ENCODE measurements around the gene GALNT8. TPM values are rescaled to one million over a fixed set of nuclear protein-coding genes. Genes with fewer than 3 reads are reported as not detected.
A peak's percentile ranks its signal among the peaks of the same experiment; 100 is the strongest.
"Not testable (repeated sequence)": the region's sequence is repeated elsewhere in the genome, so short reads cannot be mapped to it uniquely, and the experiment has no call there.

Gene GALNT8
- polyA plus RNA-seq, 5 donors = 0.78 to 1.8 (median 1.6) TPM

- no peak for DNase-seq
These were observed 24.5 kb downstream of the GALNT8 start for GRCh38 chr12:4744709-4745108.

DNA sequence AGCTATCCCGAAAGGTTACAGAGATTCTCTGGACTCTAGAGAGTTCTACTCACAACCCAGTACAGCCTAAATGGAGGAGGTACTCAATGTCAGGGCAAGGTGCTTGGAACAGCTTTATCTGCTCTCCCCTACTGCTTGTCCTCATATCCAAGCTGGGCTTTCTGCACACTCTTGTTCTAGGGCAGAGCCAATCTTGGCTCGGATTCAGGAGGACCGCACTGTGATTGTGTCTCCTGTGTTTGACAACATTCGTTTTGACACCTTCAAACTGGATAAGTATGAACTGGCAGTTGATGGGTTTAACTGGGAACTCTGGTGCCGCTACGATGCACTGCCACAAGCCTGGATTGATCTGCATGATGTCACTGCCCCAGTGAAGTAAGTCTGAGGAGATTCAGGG lies 25.0 kb downstream of the GALNT8 start:
- no peak for DNase-seq

DNA sequence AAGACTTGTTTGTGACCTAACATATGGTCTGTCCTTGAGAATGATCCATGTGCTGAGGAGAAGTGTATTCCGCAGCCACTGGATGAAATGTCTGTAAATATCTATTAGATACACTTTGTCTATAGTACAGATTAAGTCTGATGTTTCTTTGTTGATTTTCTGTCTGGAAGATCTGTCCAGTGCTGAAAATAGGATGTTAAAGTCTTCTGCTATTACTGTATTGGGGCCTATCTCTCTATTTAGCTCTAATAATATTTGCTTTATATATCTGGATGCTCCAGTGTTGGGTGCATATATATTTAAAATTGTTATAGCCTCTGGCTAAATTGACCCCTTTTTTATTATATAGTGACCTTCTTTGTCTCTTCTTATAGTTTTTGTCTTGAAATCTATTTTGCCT lies 31.5 kb downstream of the GALNT8 start:
- DNase-seq = not testable (repeated sequence)

- no peak for DNase-seq
These were observed 42.6 kb downstream of the GALNT8 start for GRCh38 chr12:4762773-4763172.

DNA sequence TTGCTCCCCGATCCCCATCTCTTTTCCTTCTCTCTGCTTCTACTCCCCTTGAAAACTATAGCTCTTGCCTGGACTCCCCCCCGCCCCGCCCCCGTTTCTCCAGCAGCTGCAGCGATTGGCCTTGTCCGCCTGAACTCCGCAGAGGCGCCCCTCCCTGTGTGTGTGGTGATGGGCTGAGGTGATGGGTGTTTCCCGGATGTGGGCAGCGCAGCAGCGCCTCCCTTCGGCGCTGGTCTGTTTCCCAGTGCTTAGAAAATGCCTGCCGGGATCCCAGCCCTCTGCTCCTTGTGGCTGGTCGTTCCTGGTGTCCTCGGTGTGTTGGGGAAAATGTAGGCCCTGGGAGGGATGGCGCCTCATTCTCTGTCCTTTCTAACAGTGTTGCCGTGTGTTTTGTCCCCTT lies 43.3 kb downstream of the GALNT8 start:
- peak in 1 of 2 donors; percentile 26 for DNase-seq

- no peak for DNase-seq
These were observed 46.2 kb downstream of the GALNT8 start for GRCh38 chr12:4766445-4766844.

DNA sequence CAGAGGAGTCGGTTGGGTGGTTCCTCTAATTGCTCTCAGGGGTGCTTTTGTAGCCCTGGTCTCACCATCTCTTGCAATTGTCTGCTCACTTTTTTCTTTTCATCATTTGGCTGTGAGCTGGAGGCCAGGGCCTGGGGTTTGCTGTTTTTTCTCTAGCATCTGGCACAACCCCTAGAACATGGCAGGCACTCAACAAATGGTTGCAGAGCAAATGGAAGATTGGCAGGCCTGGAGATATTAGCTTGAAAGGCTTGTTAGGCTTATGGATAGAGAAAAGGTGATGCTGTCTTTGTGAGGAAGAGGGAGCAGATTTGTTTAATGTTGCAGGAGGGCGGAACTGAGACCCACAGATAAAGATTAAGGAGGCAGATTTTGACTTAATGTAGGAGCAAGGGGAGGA lies 47.0 kb downstream of the GALNT8 start:
- no peak for DNase-seq

- peak; percentile 45 to 49 for DNase-seq
These were observed 48.1 kb downstream of the GALNT8 start for GRCh38 chr12:4768341-4768740.

GRCh38 chr12:4769073-4769472 lies 48.9 kb downstream of the GALNT8 start:
- no peak for DNase-seq

DNA sequence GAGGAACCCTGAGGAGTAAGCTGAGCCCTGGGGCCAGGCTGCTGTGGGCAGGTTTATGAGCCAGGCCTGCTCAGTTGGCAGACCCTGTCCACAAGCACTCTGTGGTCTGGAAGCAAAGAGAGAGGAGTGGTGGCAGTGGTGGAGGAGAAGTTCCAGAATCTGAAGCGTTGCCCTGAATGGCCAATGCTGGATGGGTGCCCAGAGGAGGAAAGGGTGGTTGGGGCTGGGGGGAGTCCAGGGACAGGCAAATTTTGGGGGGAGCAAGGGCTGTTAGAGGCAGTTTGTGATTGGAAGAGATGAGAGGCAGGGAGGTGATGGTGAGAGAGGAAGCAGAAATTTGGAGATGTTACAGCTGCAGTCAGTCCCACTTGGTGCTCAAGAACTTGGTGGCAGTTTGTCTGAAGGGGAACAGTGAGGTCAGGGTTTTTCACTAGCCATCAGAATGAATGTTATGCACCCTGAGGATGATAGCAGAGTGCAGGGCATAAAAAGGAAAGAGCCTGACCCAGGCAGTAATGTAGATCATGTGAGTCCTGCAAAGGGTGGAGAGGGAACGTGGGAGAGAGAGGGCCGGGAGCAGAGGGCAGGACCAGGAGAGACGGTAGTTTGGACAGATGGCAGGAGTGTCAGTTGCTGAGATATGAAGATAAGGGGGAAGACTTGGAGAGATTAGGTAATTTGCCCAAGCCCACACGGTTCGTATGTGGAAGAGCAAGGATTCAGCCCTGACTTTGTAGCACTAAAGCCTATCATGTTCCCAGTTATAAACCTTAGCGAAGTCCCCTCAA lies 51.2 kb downstream of the GALNT8 start:
- DNase-seq = no peak

DNA sequence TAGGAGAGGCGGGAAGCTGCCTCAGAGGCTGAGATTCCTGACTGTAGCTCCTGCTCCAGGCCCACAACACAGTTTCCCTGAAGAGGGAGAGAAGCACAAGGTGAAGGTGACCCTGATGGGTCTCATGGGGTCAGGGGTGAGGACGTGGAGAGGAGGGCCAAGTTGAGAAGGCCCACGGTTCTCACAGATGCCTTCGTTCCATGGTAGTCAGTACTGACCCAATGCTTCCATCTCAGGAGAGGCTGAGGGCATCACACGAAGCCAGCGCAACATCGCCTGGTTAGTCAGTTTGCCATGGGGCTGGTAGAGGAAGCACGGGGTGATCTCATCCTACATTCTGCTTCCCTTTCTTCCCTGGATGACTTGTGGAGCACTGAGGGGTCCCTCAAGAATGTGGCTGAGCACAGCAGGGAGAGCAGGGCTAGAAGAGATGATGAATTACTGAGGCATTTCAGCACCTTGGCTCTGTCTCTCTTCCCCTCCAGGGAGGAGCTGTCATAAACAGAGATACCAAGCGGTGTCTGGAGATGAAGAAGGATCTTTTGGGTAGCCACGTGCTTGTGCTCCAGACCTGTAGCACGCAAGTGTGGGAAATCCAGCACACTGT lies 51.9 kb downstream of the GALNT8 start:
- no peak for DNase-seq

DNA sequence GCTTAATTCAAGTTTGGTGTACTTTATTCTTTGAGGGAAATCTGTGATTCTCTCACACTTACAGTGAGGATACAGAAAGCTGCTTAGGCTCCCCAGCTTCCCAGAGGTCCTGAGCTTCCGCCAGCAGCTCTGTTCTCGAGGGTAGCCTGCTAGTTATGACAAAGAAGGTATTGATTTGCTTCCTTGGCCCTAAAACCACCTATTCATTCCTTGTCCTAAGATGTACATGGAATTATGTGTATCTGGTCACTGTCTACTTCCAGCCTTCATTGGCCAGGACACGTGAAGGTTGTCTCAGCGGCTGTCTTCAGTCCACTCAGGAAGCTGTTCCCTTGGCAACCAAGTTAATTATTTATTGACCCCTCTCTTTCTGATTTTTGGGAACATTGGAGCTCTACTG lies 55.7 kb downstream of the GALNT8 start:
- DNase-seq = no peak

DNA sequence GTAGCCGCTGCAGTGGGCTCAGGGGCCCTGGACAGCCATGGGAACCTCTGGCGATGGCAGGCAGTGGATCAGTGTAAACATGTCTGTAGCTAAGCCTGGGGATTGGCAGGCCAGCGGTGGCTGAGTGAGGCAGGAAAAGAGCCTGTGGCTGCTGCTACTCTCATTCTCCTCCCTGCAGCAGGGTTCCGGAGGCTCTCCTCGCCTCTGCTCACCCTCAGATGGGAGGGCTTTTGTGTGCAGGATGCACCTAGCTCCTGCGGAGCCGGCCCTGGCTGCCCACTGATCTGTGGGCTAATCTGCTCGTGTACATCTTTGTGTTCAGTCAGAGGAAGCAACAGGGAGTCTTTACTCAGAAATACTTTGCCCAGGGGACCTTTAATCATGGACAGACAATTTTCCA lies 59.5 kb downstream of the GALNT8 start:
- DNase-seq = no peak

GRCh38 chr12:4780641-4781611 lies 60.7 kb downstream of the GALNT8 start:
- no peak for DNase-seq

DNA sequence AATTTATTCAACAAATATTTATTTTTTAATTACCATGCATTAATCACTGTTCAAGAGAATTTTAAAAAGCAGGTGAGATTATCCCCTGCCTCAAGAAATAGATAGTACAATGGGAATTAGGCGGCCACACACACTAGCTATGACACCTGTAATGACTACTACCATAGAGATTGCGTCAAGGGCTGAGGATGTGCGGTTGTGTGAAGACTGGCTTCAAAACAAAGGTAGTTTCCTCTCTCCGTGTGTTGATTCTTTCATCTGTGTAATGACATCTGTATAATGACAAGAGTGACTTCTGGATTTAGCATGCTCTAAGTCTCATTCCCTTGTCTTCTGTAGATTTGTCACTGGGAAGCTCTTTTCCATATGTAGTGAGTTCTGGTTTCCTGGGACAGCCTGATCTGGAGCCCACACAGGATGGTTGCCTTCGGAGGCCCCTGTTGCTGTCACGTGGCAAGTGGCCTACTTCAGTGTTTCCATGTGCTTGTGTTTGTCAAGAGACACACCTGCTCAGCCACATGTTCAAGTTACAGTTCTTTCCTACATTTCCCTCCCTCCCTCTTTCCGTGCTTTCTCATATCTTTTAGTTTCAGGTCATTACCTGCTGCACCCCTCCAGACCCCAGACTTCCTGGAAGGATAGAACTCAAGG lies 64.3 kb downstream of the GALNT8 start:
- DNase-seq = no peak

- no peak for DNase-seq
These were observed 66.6 kb downstream of the GALNT8 start for GRCh38 chr12:4786795-4787194.

DNA sequence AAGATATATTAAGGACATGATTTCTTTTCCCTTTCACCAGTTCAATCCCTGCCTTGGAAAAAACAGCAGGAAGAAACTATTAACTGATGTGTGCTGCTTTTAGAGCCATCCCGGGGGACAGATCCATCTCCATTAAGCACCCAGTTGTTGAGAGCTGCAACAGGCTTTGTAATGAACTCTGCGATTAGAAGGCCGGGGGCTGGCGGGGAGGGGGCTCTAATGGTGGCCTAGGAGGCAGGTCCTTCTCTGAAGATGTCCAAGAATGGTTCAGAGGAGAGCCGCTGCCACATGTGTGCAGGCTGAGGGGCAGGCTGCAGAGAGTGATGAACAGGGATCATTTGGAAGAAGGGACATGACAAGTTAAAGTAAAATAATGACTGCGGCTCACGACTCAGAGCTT lies 67.8 kb downstream of the GALNT8 start:
- no peak for DNase-seq

- DNase-seq = no peak
These were observed 69.6 kb downstream of the GALNT8 start for GRCh38 chr12:4789776-4790175.

GRCh38 chr12:4791497-4791896 lies 71.3 kb downstream of the GALNT8 start:
- DNase-seq = no peak

GRCh38 chr12:4794491-4794890 lies 74.3 kb downstream of the GALNT8 start:
- DNase-seq = no peak

- DNase-seq = no peak
These were observed 76.0 kb downstream of the GALNT8 start for GRCh38 chr12:4796216-4796615.

Data from right lung (tissue), 5 donors.